Neural progenitor cell (in vitro differentiated cells): ENCODE data around the gene GSTO1. TPM values are rescaled to one million over a fixed set of nuclear protein-coding genes. Genes with fewer than 3 reads are reported as not detected.

ENCODE experiments used
- DNase-seq: peaks from one replicate; pipeline ENCODE4 v3.0.0-alpha.2; 2016; ENCODE audit warnings: low spot score
- H2AFZ ChIP-seq: fragments of 200-600 bp; sonication (generic); replicated peaks from 2 replicates; pipeline ENCODE4 v1.6.1; 2016; ENCODE audit warnings: antibody characterized with exemption
- H3F3A ChIP-seq: fragments of 200-600 bp; sonication (generic); 2 replicates; pipeline ENCODE4 v1.6.1; 2016; ENCODE audit warnings: antibody characterized with exemption, low read depth
- H3K27ac ChIP-seq: fragments of 200-600 bp; sonication (generic); 2 replicates; pipeline ENCODE4 v1.5.1; 2016; ENCODE audit warnings: mild to moderate bottlenecking
- H3K27me3 ChIP-seq: fragments of 200-600 bp; sonication (generic); 2 replicates; pipeline ENCODE4 v1.6.1; 2016; ENCODE audit warnings: mild to moderate bottlenecking, moderate library complexity
- H3K36me3 ChIP-seq: fragments of 200-600 bp; sonication (generic); 2 replicates; pipeline ENCODE4 v1.5.1; 2016
- H3K4me1 ChIP-seq: fragments of 200-600 bp; sonication (generic); 2 replicates; pipeline ENCODE4 v1.6.1; 2016; ENCODE audit warnings: mixed run types
- H3K4me2 ChIP-seq: fragments of 200-600 bp; sonication (generic); 2 replicates; pipeline ENCODE4 v1.6.1; 2016
- H3K4me3 ChIP-seq: fragments of 200-600 bp; sonication (generic); 2 replicates; pipeline ENCODE4 v1.5.1; 2016
- H3K79me2 ChIP-seq: fragments of 200-600 bp; sonication (generic); 2 replicates; pipeline ENCODE4 v1.6.1; 2016; ENCODE audit warnings: low read depth
- H3K9ac ChIP-seq: fragments of 200-600 bp; sonication (generic); 2 replicates; pipeline ENCODE4 v1.6.1; 2016
- H3K9me3 ChIP-seq: fragments of 200-600 bp; sonication (generic); 2 replicates; pipeline ENCODE4 v1.5.1; 2016; ENCODE audit warnings: low read depth
- H4K20me1 ChIP-seq: fragments of 200-600 bp; sonication (generic); 2 replicates; pipeline ENCODE4 v1.6.1; 2016; ENCODE audit warnings: low read depth
- H3K27ac Mint-ChIP-seq: 3 replicates; pipeline ENCODE4 v1.8.0; 2021; ENCODE audit warnings: mixed read lengths
- H3K27me3 Mint-ChIP-seq: 2 replicates; pipeline ENCODE4 v1.8.0; 2022; ENCODE audit warnings: low read depth, mild to moderate bottlenecking, inconsistent platforms, moderate library complexity, mixed read lengths; ENCODE audit not compliant: insufficient read depth
- H3K36me3 Mint-ChIP-seq: 3 replicates; pipeline ENCODE4 v1.8.0; 2021; ENCODE audit warnings: mixed read lengths
- H3K4me1 Mint-ChIP-seq: 3 replicates; pipeline ENCODE4 v1.8.0; 2021; ENCODE audit warnings: mixed read lengths
- H3K4me3 Mint-ChIP-seq: 3 replicates; pipeline ENCODE4 v1.8.0; 2021; ENCODE audit warnings: mild to moderate bottlenecking, moderate library complexity, mixed read lengths
- H3K9me3 Mint-ChIP-seq: 3 replicates; pipeline ENCODE4 v1.8.0; 2020; ENCODE audit warnings: mixed read lengths
- EZH2 ChIP-seq: fragments of 200-600 bp; sonication (generic); IDR thresholded peaks from 2 replicates; pipeline ENCODE4 v1.6.1; 2017; ENCODE audit warnings: antibody characterized with exemption, mild to moderate bottlenecking, moderate library complexity
- EZH2phosphoT487 ChIP-seq: fragments of 200-600 bp; sonication (generic); IDR thresholded peaks from 2 replicates; pipeline ENCODE4 v1.6.1; 2017; ENCODE audit warnings: antibody characterized with exemption
- microRNA counts: library from miRNA; unstranded; fragments of <30 nt; microRNA quantifications from one replicate; lab custom pipeline; 2016
- microRNA-seq: library from miRNA; unstranded; fragments of <30 nt; microRNA quantifications from one replicate; pipeline ENCODE4, GENCODE V29; 2016
- small RNA-seq: library from RNA; depleted of rRNA; stranded (forward); fragments of <200 nt; gene quantifications from one replicate; pipeline ENCODE3, GENCODE V24; 2015
- total RNA-seq: library from RNA; depleted of rRNA; stranded (reverse); fragments of >200 nt; gene quantifications from 2 replicates; pipeline ENCODE4 v1.2.3, GENCODE V29; 2015; ENCODE audit warnings: low replicate concordance
- TF ChIP-seq, protein P1 (sequence below): fragments of 200-600 bp; sonication (generic); IDR thresholded peaks from 2 replicates; pipeline ENCODE4 v1.5.1; 2017; ENCODE audit warnings: antibody characterized with exemption, mild to moderate bottlenecking

GSTO1 gene
- total RNA-seq, 1 donor from 2014 or later, result 48.6 TPM

DNA sequence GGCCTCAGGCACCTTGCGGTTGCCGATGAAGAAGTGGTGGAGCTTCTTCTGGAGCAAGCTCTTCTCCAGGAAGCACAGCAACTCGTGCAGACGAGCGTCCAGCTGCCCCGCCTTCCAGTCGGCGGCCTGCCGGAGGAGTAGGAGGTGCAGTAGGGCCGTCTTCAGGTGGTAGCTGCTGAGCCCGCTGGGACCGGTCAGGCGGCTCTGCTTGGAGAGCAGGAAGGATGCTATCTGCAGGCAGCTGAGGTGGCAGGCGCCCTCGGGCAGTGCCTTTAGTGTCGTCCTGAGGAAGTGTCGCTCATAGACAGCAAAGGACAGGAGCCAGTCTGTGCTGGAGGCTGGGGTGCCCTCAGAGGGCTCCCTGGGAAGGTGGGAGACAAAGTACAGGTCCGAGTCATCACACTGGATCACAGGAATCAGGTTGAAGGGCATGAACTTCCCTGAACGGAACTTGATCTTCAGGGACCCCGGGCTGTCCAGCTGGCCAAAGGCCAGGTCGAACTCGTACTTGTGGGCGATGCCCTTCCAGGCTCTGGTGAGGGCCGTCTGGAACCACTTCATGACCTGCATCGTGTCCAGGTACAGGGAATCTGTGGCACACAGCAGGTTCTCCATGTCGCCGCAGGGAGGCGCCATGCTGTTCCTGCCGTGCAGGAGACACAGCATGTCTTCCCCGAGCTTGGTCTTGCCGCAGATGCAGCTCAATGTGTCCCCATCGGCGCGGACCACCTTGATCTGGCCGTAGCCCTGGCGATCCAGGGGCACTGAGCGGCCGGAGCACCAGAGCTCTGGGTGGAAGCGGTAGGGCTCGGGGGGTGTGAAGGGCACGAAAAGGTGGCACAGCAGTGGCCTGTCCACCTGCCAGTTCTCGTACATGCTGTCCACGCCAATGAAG, 60.1 kb downstream of the GSTO1 start:
- H3K4me2 ChIP-seq, result no peak overlapping the region
- H3K27ac ChIP-seq, result no peak overlapping the region
- DNase-seq, result no peak
- peaks cover 18% of the 10 kb centered on the region for H3K4me1 ChIP-seq
- H3K4me3 ChIP-seq, result no peak overlapping the region
- peaks cover 37% of the 10 kb centered on the region for H3K4me1 Mint-ChIP-seq
- H3K9ac ChIP-seq, result no peak overlapping the region
- H4K20me1 ChIP-seq, result peaks cover 23% of the 10 kb centered on the region
- H3K36me3 ChIP-seq, result no peaks in the 10 kb centered on the region
- H3K36me3 Mint-ChIP-seq, result peaks cover 28% of the 10 kb centered on the region
- peaks cover 21% of the 10 kb centered on the region for H3K79me2 ChIP-seq
- no peaks in the 10 kb centered on the region for H3K9me3 ChIP-seq
- no peaks in the 10 kb centered on the region for H3K27me3 ChIP-seq
- H2AFZ ChIP-seq, result no peak overlapping the region
- no peaks in the 10 kb centered on the region for H3K9me3 Mint-ChIP-seq
- H3K27ac Mint-ChIP-seq, result no peak overlapping the region
- no peak overlapping the region for H3K4me3 Mint-ChIP-seq
- H3F3A ChIP-seq, result no peaks in the 10 kb centered on the region
- peaks cover 2% of the 10 kb centered on the region for H3K27me3 Mint-ChIP-seq
- TF ChIP-seq, protein P1, sequence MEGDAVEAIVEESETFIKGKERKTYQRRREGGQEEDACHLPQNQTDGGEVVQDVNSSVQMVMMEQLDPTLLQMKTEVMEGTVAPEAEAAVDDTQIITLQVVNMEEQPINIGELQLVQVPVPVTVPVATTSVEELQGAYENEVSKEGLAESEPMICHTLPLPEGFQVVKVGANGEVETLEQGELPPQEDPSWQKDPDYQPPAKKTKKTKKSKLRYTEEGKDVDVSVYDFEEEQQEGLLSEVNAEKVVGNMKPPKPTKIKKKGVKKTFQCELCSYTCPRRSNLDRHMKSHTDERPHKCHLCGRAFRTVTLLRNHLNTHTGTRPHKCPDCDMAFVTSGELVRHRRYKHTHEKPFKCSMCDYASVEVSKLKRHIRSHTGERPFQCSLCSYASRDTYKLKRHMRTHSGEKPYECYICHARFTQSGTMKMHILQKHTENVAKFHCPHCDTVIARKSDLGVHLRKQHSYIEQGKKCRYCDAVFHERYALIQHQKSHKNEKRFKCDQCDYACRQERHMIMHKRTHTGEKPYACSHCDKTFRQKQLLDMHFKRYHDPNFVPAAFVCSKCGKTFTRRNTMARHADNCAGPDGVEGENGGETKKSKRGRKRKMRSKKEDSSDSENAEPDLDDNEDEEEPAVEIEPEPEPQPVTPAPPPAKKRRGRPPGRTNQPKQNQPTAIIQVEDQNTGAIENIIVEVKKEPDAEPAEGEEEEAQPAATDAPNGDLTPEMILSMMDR, result no peak
- TF ChIP-seq EZH2phosphoT487, result no peak
- TF ChIP-seq EZH2, result no peak

- no peak for DNase-seq
- no peaks in the 10 kb centered on the region for H3K36me3 ChIP-seq
- no peaks in the 10 kb centered on the region for H3K9me3 ChIP-seq
- TF ChIP-seq, protein P1, result no peak
- TF ChIP-seq EZH2phosphoT487, result no peak
- TF ChIP-seq EZH2, result no peak
- H3K4me3 Mint-ChIP-seq, result no peak overlapping the region
- H3K4me3 ChIP-seq, result no peak overlapping the region
- peaks cover 27% of the 10 kb centered on the region for H3K36me3 Mint-ChIP-seq
- H3K27ac ChIP-seq, result no peak overlapping the region
- H4K20me1 ChIP-seq, result peaks cover 23% of the 10 kb centered on the region
- H3K27ac Mint-ChIP-seq, result no peak overlapping the region
- H3K27me3 Mint-ChIP-seq, result peaks cover 2% of the 10 kb centered on the region
- H3K9me3 Mint-ChIP-seq, result no peaks in the 10 kb centered on the region
- peaks cover 27% of the 10 kb centered on the region for H3K79me2 ChIP-seq
- peaks cover 19% of the 10 kb centered on the region for H3K4me1 ChIP-seq
- H3K4me1 Mint-ChIP-seq, result peaks cover 42% of the 10 kb centered on the region
- no peak overlapping the region for H3K9ac ChIP-seq
- no peaks in the 10 kb centered on the region for H3K27me3 ChIP-seq
- H3F3A ChIP-seq, result no peaks in the 10 kb centered on the region
- H3K4me2 ChIP-seq, result no peak overlapping the region
- H2AFZ ChIP-seq, result no peak overlapping the region
Measured at GRCh38 chr10:104315486-104315921, 60.8 kb downstream of the GSTO1 start.

DNA sequence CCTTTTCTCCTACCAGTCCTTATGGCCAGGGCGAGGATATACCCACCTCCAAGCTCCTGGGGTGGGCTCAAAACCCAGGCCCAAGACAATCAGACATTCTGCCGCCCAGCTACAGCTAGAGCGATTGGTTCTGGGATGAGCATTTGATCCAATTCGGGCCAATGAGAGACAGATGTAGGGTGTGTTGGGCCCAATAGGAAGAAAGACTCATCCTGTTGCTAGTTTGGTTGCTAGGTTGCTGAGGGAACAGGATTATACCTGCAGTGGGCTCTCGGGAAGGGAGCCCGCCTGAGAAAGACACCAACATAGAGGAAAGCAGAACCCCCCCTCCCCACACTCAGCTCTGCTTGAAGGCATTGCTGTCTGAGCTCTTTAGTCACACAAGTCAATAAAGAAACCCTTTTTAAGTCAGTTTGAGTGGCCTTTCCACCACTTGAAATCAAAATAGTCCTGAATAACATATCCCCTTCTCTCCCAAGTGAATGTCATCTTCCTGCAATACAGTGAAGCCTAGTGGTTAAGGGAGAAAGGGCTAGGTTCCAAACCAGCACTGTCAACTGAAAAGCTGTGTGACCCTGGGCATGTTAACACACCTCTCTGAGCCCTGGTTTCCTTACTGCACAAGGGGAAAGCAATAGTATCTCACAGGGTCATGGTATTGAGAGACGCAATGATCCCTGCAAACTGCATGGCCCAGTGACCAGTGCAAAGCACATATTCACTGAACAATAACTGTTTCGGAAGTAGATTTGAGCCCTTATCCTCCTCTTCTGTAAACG, 61.8 kb downstream of the GSTO1 start:
- Histone ChIP-seq H3K27ac (no peak overlapping the region), H3K36me3 (no peaks in the 10 kb centered on the region), H2AFZ (no peak overlapping the region), H3K9ac (no peak overlapping the region), H3K4me1 (peaks cover 19% of the 10 kb centered on the region), H3K4me2 (no peak overlapping the region), H4K20me1 (peaks cover 26% of the 10 kb centered on the region), H3K27me3 (no peaks in the 10 kb centered on the region), H3K9me3 (no peaks in the 10 kb centered on the region), H3K79me2 (peaks cover 36% of the 10 kb centered on the region), H3K4me3 (no peak overlapping the region), H3F3A (no peaks in the 10 kb centered on the region)
- DNase-seq, result peak; percentile 39
- TF ChIP-seq, protein P1, result no peak
- no peak for TF ChIP-seq EZH2
- TF ChIP-seq EZH2phosphoT487, result no peak
- H3K9me3 Mint-ChIP-seq, result no peaks in the 10 kb centered on the region
- H3K4me1 Mint-ChIP-seq, result peaks cover 44% of the 10 kb centered on the region
- peaks cover 22% of the 10 kb centered on the region for H3K36me3 Mint-ChIP-seq
- H3K27ac Mint-ChIP-seq, result peak overlapping the region; percentile 91
- peak overlapping the region; percentile 11 for H3K4me3 Mint-ChIP-seq
- H3K27me3 Mint-ChIP-seq, result peaks cover 2% of the 10 kb centered on the region

MicroRNAs encoded within 50 kb of the gene (microRNA counts, 767-probe panel; counts per million panel counts)
- 460 counts per million, percentile 90 among the panel's probes with 10 or more counts for microRNA hsa-miR-609 (lab: Ali Mortazavi, UCI)

Small RNA genes within 50 kb of the gene (microRNA-seq; reads per million reads assigned to microRNA genes)
- gene MIR4482 (2.5 reads per million, percentile 10 among the genes with 10 or more reads in this experiment), gene MIR609 (not detected)

Small RNA genes within 50 kb of the gene (small RNA-seq; reads per million reads assigned to genes)
- gene MIR4482 (0.50 reads per million, percentile 55 among the genes with 10 or more reads in this experiment), gene MIR609 (not detected)

Other genes with a start within 250 kb of the GSTO1 start
- 1.5 and 2.3 TPM in 2 replicates for gene COL17A1, start 169.0 kb upstream of the GSTO1 start, total RNA-seq
- 15.5 and 18.2 TPM in 2 replicates for gene SFR1, start 132.7 kb upstream of the GSTO1 start, total RNA-seq
- gene CFAP43, start 22.5 kb upstream of the GSTO1 start, total RNA-seq, result 2.7 TPM in 2 replicates
- 4.9 and 7.6 TPM in 2 replicates for gene GSTO2, start 14.3 kb downstream of the GSTO1 start, total RNA-seq
- gene ITPRIP, start 83.6 kb downstream of the GSTO1 start, total RNA-seq, result 1.6 and 4.4 TPM in 2 replicates
- gene CFAP58, start 98.9 kb downstream of the GSTO1 start, total RNA-seq, result 0.53 and 1.7 TPM in 2 replicates